ENCODE measurements around the gene DIAPH2.

Gene DIAPH2

GRCh38 chrX:97210501-97210900 is 525.9 kb downstream of the DIAPH2 start:
- no peak for DNase-seq

DNA sequence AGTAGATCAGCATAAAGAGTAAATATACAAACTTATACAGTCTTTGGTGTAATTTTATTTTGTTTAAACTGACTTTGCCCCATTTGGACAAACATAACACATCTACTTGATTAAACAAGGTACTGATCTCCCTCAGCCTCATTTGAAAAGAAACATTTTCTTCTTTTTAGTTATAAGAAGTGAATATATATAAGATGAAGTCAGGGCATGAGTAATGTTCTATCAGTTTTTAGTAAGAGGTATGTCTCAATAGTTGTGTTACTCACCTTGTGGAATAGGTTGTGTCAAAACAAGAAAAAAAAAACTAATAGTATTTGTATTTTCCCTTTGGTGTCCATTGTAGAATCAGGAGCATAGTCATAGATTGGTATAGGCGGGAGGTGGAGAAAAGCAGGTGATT is 526.4 kb downstream of the DIAPH2 start:
- no peak for DNase-seq

DNA sequence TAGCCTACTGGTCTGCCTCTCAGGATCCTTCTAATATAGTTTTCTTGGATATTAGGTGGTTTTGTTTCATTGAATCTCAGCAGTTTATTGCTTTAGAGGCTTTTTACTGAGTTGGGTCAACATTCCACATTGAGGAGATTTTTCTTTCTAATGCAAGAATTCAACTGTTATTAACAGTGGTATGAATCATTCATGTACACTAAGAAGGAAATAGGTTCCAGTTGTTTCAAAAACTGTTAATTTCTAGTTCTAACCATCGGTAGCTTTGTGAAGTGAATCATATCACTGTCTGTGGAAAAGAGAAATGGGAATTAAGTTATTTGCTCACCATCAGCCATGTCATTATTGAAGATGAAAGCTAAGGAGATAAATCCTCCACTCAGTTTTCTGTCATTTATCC is 530.5 kb downstream of the DIAPH2 start:
- no peak for DNase-seq

DNA sequence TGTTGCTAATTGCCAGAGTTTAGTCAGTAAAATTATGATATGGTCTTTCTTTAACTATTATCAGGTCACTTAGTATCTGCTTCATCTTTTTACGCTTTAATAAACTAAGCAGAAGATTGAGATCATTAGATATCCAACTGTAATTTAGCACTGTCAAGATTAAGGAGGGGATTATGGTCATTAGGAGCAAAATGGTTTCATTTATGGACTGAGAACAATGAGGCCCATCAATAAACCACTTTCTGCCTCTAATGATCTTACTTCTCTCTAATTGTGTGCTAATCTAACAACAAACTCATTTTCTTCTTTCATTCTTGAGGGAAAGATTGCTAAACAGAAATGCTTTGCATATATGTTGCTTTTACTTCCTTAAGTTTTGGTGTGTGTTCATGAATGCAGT is 539.5 kb downstream of the DIAPH2 start:
- DNase-seq: no peak

DNA sequence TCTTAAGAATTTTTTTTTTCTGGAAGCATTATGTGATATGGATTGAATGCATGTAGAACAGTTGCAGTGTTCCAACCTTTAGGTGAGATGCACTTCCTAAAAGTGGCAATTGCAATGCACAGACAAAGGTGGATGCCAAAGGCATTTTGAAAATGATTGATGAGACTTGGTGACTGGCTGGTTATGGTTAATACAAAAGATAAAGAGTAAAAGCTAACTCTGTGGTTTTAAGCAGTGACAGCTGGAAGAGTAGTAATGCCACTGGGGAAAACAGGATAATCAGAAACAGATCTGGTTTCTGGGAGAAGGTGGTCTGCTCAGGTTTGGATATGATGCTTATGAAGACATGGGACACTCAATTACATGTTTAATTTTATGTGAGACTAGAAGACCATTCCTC is 544.7 kb downstream of the DIAPH2 start:
- no peak for DNase-seq

- DNase-seq: no peak
These were observed 546.3 kb downstream of the DIAPH2 start for GRCh38 chrX:97230948-97231347.

GRCh38 chrX:97234471-97235081 is 549.9 kb downstream of the DIAPH2 start:
- no peak for DNase-seq

DNA sequence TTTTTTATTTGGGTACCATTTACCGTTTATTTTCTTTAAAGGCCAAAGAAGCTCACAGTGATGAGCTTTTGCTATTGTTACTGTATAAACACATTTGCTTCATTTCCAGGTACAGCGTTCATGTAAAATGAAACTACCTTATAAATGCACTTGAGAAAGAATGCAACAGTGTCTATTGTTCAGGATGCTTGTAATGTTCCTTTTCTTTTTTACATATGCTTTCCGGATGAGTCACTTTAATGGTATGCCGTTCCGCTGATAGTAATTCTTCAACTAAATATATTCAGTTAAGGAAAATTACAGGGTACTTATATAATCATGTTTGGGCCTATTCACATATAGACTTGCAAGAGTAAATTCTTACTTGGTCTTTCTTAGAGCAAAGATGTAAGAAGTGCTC is 554.0 kb downstream of the DIAPH2 start:
- no peak for DNase-seq

GRCh38 chrX:97252111-97252510 is 567.5 kb downstream of the DIAPH2 start:
- no peak for DNase-seq

DNA sequence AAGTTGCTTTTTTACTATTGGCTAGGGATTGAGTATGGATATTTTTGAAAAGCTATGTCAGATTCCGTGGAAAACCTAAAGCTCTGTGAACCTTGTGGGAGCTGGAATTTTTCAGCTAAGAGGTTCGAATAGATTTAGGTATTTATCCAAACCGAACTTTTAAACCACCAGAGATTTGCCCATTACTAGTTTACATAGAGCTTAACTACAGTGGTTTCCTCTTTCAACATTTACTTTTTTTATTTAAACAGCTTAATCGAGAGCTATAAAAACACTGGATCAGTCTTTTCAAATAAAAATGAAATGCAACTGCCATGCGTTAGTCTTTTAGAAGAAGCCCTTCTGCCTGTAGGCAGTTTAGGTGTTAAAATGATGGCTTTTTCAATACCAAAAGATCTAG is 576.0 kb downstream of the DIAPH2 start:
- DNase-seq: no peak

DNA sequence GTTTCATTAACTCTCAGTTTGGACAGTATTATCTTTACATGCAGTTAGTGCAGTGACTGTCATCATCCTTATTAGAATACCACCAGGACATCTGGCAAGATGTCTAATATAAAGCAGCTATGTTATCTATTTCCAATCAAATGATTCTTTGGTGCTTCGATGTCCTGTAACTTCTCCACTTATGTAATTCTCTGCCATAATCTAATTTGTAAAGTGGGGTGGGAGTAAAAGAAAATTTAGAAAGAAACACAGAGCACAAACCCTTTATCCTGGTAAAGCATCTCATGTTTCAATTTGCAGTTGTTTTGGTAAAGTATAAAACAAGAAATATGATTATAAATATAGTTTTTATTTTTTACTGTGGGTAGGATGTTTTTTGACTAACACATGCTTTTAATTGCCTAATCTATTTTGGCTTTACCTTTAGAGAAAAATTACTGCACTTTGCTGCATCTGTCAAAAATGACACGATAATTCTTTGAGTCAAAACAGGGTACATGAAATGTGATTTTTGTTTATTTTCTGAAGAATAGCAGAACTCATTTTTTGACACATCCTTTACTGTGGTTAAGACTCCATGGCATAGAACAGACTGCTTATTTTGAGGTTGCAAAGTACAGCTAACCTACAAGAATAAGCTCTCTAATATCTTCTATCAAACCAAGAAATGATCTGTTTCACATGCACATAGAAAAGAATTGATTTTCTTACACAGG is 581.9 kb downstream of the DIAPH2 start:
- DNase-seq: no peak

DNA sequence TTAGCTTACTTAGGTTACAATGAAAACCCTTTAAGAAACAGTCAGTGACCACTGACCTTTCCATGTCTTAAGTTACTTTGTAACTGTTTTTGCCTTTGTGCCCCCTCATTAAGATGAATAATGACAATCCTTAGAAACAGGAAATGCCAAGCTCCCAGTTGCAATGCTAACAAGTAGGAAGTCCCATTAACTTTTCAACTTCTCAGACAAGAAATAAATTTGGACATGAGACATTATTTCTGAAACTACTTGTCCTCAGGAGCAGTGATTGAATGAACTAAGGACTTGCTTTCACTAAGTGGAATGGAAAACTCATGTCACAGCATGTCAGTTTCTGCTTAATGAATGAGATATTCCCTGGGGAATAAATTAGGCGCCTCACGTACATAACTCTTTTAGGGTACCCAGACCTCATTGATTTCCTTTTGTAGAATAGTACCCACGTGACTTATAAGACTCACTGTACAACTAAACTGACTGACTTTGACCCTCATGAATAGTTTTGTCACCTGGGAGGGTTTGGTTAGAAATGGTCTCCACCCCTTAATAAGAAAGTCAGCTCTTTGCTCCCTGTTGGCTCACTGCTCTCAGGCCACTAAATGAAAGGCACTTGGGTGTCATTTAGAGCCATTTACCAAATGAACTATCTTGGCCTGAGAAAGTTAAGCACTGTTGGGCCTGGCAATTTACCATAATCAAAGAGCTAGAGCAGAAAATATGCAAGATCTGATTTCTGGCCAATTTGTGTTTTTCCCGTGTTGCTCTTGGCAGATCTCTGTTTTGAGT is 582.9 kb downstream of the DIAPH2 start:
- DNase-seq: no peak

GRCh38 chrX:97268182-97268680 is 583.6 kb downstream of the DIAPH2 start:
- no peak for DNase-seq

DNA sequence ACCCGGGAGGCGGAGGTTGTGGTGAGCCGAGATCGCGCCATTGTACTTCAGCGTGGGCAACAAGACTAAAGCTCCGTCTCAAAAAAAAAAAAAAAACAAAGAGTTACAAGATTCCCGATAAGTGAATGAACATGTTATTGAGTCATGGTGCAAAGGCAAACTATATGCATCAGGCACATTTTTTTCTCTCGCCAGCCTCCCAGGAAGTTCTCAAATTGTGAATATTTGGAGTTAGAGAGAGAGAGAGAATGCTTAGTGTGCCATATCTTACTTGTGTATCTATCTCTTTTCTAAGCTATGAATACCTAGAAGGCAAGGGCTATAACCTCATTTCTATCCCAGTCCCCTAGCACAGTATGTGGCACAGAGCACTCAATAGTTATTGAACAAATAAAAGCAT is 599.9 kb downstream of the DIAPH2 start:
- DNase-seq: no peak

DNA sequence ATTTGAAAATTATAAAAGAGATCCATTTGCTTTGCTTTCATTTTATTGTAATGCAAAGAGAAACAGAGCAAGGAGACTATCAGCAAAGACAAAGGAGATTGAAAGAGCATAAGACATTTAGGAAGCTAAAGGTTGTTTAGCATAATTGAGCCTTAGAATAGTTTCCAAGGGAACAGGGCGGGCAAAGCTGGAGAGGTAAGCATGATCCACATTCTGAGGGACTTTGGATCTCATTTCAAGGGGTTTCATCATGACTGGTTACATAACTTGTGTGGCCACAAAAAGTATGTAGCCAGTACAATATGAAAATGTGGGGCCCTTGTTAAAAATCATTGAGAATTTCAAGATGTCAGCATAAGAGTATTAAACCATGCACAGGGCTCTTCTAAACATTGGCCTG is 605.6 kb downstream of the DIAPH2 start:
- DNase-seq: no peak

DNA sequence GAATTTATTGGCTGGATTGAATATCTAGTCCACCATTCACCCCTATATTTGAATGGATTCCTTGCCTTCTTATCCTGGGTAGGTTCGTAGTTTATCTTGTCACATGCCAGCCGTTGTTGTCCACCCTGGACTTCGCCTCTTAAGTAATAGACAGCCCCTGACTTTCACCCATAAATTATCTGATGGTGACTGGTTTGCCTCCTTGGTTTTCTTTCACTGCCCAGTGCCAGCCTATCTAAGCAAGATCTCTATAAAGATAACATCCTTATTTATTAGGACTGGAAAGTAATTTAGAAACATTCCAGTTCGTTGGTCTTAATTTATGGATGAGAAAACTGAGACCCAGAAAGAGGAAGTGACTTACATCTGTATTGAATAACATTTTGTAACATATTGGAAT is 609.4 kb downstream of the DIAPH2 start:
- DNase-seq: no peak

DNA sequence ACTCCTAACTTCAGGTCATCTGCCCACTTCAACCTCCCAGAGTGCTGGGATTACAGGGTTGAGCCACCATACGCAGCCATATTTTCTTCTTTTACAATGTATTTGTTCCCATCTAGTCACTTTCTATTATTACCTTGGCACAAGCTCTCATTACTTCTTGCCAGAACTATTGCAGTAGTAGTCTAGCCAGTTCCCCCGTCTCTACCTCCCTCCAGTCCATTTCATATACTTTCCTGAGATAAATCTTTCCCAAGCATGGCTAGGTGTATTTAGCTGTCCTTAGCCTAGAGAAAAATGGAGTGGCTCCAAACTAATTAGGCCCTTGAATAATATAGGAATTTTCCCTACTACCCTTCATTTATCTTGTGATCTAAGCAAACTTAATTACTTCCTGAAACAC is 611.3 kb downstream of the DIAPH2 start:
- no peak for DNase-seq

DNA sequence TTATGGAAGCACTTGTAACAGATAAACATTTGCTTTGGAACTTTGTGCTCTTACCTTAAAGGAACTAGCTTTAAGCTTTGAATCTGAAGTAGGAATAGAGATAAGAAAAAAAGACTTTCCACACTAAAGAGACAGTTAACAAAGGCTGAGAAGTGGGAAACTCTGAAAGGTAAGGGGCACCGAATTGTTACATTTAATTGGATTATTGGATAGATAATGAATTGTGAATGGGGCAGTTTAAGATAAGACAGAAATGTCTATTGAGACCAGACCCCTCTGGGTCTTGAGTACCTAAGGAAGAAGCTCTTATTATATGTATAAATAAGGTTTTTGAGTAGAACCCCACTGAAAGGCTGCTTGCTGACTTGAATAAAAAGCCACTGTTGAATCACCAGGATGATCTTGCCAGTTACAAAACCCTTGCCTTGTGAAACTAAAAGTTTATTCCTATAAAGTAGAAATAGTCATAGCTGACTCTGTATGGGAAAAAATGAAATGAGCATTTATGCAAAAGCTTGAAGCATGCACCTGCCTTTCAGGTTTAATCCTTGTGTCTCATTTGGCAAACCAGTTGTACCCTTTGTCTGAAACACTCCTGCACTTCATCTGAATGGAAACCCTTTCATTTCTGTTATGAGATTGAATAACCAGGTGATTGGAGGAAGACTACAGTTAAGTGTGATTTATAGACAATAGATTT is 622.3 kb downstream of the DIAPH2 start:
- no peak for DNase-seq

GRCh38 chrX:97308171-97308570 is 623.5 kb downstream of the DIAPH2 start:
- DNase-seq: no peak

DNA sequence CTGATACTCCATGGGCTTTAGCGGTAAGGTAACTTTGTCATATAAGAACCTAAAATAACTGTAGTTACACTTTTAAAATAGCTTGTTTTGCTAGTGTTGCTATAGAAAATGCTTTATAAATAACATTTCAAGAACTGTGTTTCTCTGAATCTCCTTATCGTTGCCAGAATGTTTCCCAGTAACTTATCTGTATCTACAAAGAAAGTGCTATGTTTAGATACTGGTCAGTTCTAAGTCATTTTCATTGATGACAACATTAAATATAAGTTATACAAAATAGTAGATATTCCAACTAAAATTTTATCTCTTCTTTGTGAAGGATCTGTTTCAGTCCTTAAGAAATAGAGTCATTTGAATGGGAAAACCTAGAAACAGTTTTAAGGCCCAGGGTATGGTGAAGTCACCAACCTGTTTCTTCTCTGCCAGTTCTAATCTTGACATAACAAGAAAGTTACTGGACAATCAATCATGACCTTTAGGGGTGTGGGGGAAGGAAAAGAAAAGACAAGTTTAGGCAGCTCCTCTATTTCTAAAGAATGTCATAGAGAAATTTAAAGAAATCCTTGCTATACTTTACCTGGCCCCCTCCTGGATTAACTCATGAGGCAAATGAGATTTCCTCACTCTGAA is 625.0 kb downstream of the DIAPH2 start:
- no peak for DNase-seq

GRCh38 chrX:97310373-97310772 is 625.7 kb downstream of the DIAPH2 start:
- no peak for DNase-seq

- DNase-seq: no peak
These were observed 626.6 kb downstream of the DIAPH2 start for GRCh38 chrX:97311066-97311778.
